ENCODE results near the gene ADAMTS16.

Gene ADAMTS16

GRCh38 chr5:5320062-5320805 is 180.1 kb downstream of the ADAMTS16 start:
- no peak for DNase-seq

- no peak for DNase-seq
Observed at GRCh38 chr5:5321137-5321536, 181.0 kb downstream of the ADAMTS16 start.

GRCh38 chr5:5323551-5323950 is 183.4 kb downstream of the ADAMTS16 start:
- no peak for DNase-seq

- DNase-seq, result no peak
Observed at GRCh38 chr5:5326115-5326758, 186.1 kb downstream of the ADAMTS16 start.

- DNase-seq, result no peak
Observed at GRCh38 chr5:5327126-5327525, 187.0 kb downstream of the ADAMTS16 start.

- no peak for DNase-seq
Observed at GRCh38 chr5:5330728-5331452, 190.8 kb downstream of the ADAMTS16 start.

- DNase-seq, result no peak
Observed at GRCh38 chr5:5331848-5332247, 191.7 kb downstream of the ADAMTS16 start.

GRCh38 chr5:5332287-5332686 is 192.2 kb downstream of the ADAMTS16 start:
- no peak for DNase-seq

- DNase-seq, result no peak
Observed at GRCh38 chr5:5335107-5335506, 195.0 kb downstream of the ADAMTS16 start.

GRCh38 chr5:5335700-5336264 is 195.7 kb downstream of the ADAMTS16 start:
- DNase-seq, result no peak

GRCh38 chr5:5339257-5339656 is 199.1 kb downstream of the ADAMTS16 start:
- no peak for DNase-seq

GRCh38 chr5:5340206-5340729 is 200.1 kb downstream of the ADAMTS16 start:
- DNase-seq, result no peak

- no peak for DNase-seq
Observed at GRCh38 chr5:5341531-5342292, 201.6 kb downstream of the ADAMTS16 start.

GRCh38 chr5:5342784-5343183 is 202.7 kb downstream of the ADAMTS16 start:
- no peak for DNase-seq

GRCh38 chr5:5343568-5343967 is 203.4 kb downstream of the ADAMTS16 start:
- DNase-seq, result no peak

GRCh38 chr5:5344051-5344571 is 204.0 kb downstream of the ADAMTS16 start:
- no peak for DNase-seq

- no peak for DNase-seq
Observed at GRCh38 chr5:5344606-5345005, 204.5 kb downstream of the ADAMTS16 start.

GRCh38 chr5:5347442-5347841 is 207.3 kb downstream of the ADAMTS16 start:
- DNase-seq, result no peak

GRCh38 chr5:5348135-5348534 is 208.0 kb downstream of the ADAMTS16 start:
- no peak for DNase-seq

- DNase-seq, result no peak
Observed at GRCh38 chr5:5348576-5348975, 208.4 kb downstream of the ADAMTS16 start.

GRCh38 chr5:5350101-5350500 is 210.0 kb downstream of the ADAMTS16 start:
- no peak for DNase-seq

- no peak for DNase-seq
Observed at GRCh38 chr5:5351288-5351979, 211.3 kb downstream of the ADAMTS16 start.

All from activated CD4-positive, alpha-beta T cell treated with anti-CD3 and anti-CD28 coated beads, Interleukin-2, amount 50 U/mL, for 1 hour (primary cell).